Measurements from ENCODE around the gene LZTR1. TPM values are rescaled to one million over a fixed set of nuclear protein-coding genes. Genes with fewer than 3 reads are reported as not detected.
A peak's percentile ranks its signal among the peaks of the same experiment; 100 is the strongest.

The LZTR1 gene
- total RNA-seq, 2 experiments from 2014 or later: 48.4 to 51.3 TPM

GRCh38 chr22:20995329-20996030, 13.4 kb downstream of the LZTR1 start:
- peaks cover 82% of the 10 kb centered on the region for H3K36me3 ChIP-seq (ENCODE audit: insufficient read depth, low read length)
- peak overlapping the region; percentile 24 for H3K27ac Mint-ChIP-seq
- DNase-seq (peak in 1 of 14 experiments; percentile 14), ATAC-seq (ENCODE audit: poor library complexity) (no peak)
- H3K4me1 Mint-ChIP-seq (ENCODE audit: low read depth): peaks cover 12% of the 10 kb centered on the region
- no peak overlapping the region for H3K4me3 ChIP-seq (ENCODE audit: low read length)
- H3K4me1 ChIP-seq (ENCODE audit: insufficient read depth, low read length): peaks cover 24% of the 10 kb centered on the region
- no peaks in the 10 kb centered on the region for H3K9me3 Mint-ChIP-seq
- peaks cover 30% of the 10 kb centered on the region for H3K36me3 Mint-ChIP-seq (ENCODE audit: low read depth)
- H3K27ac ChIP-seq (ENCODE audit: low read depth in 1 of 2, low read length in 2 of 2): no peak overlapping the region
- intact Hi-C loops (cut with DNase I, micrococcal nuclease): no loop called here
- TF ChIP-seq CTCF (IDR thresholded peaks at IDR 0.05): no peak
- H3K27me3 ChIP-seq (ENCODE audit: control insufficient read depth in 1 of 2, insufficient read depth in 2 of 2, low read length in 2 of 2): no peaks in the 10 kb centered on the region
- no peak overlapping the region for H3K4me3 Mint-ChIP-seq
- H3K27me3 Mint-ChIP-seq: no peaks in the 10 kb centered on the region
- ChIA-PET CTCF (no interaction called here), POLR2A (no interaction called here)
- no peaks in the 10 kb centered on the region for H3K9me3 ChIP-seq (ENCODE audit: control insufficient read depth in 1 of 2, insufficient read depth in 1 of 2, low read length in 2 of 2)

GRCh38 chr22:20996031-20996410, 13.9 kb downstream of the LZTR1 start:
- peak in 1 of 14 experiments; percentile 15 for DNase-seq
- Histone ChIP-seq H3K27me3 (ENCODE audit: control insufficient read depth in 1 of 2, insufficient read depth in 2 of 2, low read length in 2 of 2) (no peaks in the 10 kb centered on the region), H3K27ac (ENCODE audit: low read depth in 1 of 2, low read length in 2 of 2) (no peak overlapping the region), H3K9me3 (ENCODE audit: control insufficient read depth in 1 of 2, insufficient read depth in 1 of 2, low read length in 2 of 2) (no peaks in the 10 kb centered on the region), H3K36me3 (ENCODE audit: insufficient read depth, low read length) (peaks cover 77% of the 10 kb centered on the region), H3K4me1 (ENCODE audit: insufficient read depth, low read length) (peaks cover 29% of the 10 kb centered on the region), H3K4me3 (ENCODE audit: low read length) (no peak overlapping the region)
- Mint-ChIP-seq H3K4me1 (ENCODE audit: low read depth) (peaks cover 18% of the 10 kb centered on the region), H3K27me3 (no peaks in the 10 kb centered on the region), H3K9me3 (no peaks in the 10 kb centered on the region), H3K36me3 (ENCODE audit: low read depth) (peaks cover 30% of the 10 kb centered on the region), H3K4me3 (no peak overlapping the region), H3K27ac (peak overlapping the region; percentile 55)
- no peak for TF ChIP-seq CTCF (IDR thresholded peaks at IDR 0.05)
- ATAC-seq (ENCODE audit: poor library complexity): no peak
- ChIA-PET CTCF (no interaction called here), POLR2A (no interaction called here)
- intact Hi-C loops (cut with DNase I, micrococcal nuclease): no loop called here

- Mint-ChIP-seq H3K27me3 (no peaks in the 10 kb centered on the region), H3K4me1 (ENCODE audit: low read depth) (peaks cover 26% of the 10 kb centered on the region), H3K4me3 (no peak overlapping the region), H3K9me3 (no peaks in the 10 kb centered on the region), H3K27ac (peak overlapping the region; percentile 55), H3K36me3 (ENCODE audit: low read depth) (peaks cover 39% of the 10 kb centered on the region)
- ATAC-seq (ENCODE audit: poor library complexity): no peak
- DNase-seq: peak in 1 of 14 experiments; percentile 17
- H3K9me3 ChIP-seq (ENCODE audit: control insufficient read depth in 1 of 2, insufficient read depth in 1 of 2, low read length in 2 of 2): no peaks in the 10 kb centered on the region
- no peak overlapping the region for H3K4me3 ChIP-seq (ENCODE audit: low read length)
- no peak for TF ChIP-seq CTCF (IDR thresholded peaks at IDR 0.05)
- POLR2A ChIA-PET: no interaction called here
- intact Hi-C loops (cut with DNase I, micrococcal nuclease): no loop called here
- no peaks in the 10 kb centered on the region for H3K27me3 ChIP-seq (ENCODE audit: control insufficient read depth in 1 of 2, insufficient read depth in 2 of 2, low read length in 2 of 2)
- peaks cover 69% of the 10 kb centered on the region for H3K36me3 ChIP-seq (ENCODE audit: insufficient read depth, low read length)
- peaks cover 35% of the 10 kb centered on the region for H3K4me1 ChIP-seq (ENCODE audit: insufficient read depth, low read length)
- H3K27ac ChIP-seq (ENCODE audit: low read depth in 1 of 2, low read length in 2 of 2): peak overlapping the region in 1 of 2 donors; percentile 1
- CTCF ChIA-PET: no interaction called here
These were observed 14.8 kb downstream of the LZTR1 start for GRCh38 chr22:20996598-20997535.

Data from CD4-positive, alpha-beta T cell (primary cell).